Subcutaneous adipose tissue (tissue), 4 donors: ENCODE results near the gene CELF6. TPM values are rescaled to one million over a fixed set of nuclear protein-coding genes. Genes with fewer than 3 reads are reported as not detected.

Source experiments
- total RNA-seq, 4 donors: library from RNA; depleted of rRNA; stranded (reverse); fragments of >200 nt; gene quantifications; one replicate each; pipeline ENCODE4 v1.1.0, GENCODE V29; 2016
- TF ChIP-seq, protein P1 (sequence below): fragments of 450-650 bp; IDR thresholded peaks from one replicate; pipeline ENCODE4 v1.5.1; 2016; ENCODE audit warnings: low read depth, mild to moderate bottlenecking, control low read depth, antibody characterized with exemption, moderate library complexity

CELF6 gene
- total RNA-seq, 4 donors from 2014 or later, result 0.49 to 3.2 (median 2.2) TPM

DNA sequence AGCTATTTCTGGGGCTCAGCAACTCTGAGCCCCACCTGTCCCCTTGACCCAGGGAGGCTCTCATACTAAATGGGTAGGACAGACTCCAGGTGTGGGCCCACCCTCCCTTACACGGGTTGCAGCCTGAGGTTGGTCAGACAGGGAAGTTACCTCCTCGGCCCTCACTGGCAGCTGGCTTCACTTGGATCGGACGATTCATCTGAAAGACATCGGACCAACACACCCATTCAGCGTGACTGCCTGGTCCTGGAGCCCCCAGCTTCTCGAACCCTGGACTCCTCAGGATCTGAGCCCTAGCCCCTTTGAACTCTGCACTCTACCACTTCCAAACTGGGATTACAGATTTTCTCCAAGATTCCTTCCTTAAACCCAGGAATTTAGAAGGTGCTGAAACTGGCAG is 15.4 kb downstream of the CELF6 start:
- TF ChIP-seq, protein P1, sequence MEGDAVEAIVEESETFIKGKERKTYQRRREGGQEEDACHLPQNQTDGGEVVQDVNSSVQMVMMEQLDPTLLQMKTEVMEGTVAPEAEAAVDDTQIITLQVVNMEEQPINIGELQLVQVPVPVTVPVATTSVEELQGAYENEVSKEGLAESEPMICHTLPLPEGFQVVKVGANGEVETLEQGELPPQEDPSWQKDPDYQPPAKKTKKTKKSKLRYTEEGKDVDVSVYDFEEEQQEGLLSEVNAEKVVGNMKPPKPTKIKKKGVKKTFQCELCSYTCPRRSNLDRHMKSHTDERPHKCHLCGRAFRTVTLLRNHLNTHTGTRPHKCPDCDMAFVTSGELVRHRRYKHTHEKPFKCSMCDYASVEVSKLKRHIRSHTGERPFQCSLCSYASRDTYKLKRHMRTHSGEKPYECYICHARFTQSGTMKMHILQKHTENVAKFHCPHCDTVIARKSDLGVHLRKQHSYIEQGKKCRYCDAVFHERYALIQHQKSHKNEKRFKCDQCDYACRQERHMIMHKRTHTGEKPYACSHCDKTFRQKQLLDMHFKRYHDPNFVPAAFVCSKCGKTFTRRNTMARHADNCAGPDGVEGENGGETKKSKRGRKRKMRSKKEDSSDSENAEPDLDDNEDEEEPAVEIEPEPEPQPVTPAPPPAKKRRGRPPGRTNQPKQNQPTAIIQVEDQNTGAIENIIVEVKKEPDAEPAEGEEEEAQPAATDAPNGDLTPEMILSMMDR, result no peak

DNA sequence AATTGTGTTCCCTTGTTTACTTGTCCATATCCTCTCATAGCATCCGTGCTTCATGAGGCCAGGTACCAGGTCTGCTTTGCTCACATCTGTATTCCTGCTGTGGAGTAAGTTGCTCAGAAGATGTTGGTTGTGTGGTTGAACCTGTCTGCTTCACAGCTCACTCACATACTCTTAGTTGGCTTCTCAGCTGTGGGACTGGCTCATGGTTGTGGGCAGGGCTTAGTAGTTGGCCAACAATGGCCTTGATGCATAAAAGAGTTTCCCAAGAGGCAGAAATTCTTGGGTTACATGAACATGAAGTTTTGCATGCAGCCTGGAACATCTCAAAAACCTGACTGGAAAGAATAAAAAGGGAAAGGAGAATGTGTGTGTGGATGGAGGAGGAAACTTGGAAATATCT is 17.0 kb downstream of the CELF6 start:
- TF ChIP-seq, protein P1, result no peak

DNA sequence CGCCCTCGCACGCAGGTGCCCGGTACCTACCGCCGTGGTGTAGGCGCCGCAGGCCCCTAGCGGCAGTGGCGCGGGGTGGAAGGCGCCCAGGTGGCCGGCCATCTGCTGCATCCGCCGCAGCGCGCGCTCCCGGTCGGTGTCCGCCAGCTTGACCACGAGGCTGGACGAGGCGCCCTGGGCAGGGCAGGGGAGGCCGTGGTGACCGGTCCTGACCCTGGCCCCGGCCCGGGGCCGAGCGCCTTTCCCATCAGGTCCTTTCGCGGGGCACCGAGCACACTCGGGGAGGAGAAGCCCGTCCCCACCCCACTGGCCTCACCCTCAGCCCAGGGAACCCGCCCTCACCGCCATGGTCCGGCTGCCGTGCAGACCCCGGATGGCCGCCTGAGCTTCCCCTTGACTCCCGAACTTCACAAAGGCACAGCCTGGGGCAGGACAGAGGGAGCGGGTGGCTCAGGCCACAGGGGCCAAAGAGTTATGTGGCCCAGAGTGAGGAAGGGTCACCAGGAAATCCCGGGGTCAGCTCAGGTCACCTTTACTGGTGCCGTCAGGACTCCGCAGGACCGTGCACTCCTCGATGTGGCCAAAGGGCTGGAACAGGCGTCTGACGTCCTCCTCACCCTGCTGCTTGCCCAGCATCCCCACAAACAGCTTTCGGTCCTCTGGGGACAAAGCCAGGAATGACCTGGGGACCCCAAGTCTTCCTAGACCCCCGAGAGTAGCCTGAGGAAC is 30.2 kb downstream of the CELF6 start:
- TF ChIP-seq, protein P1, result no peak

DNA sequence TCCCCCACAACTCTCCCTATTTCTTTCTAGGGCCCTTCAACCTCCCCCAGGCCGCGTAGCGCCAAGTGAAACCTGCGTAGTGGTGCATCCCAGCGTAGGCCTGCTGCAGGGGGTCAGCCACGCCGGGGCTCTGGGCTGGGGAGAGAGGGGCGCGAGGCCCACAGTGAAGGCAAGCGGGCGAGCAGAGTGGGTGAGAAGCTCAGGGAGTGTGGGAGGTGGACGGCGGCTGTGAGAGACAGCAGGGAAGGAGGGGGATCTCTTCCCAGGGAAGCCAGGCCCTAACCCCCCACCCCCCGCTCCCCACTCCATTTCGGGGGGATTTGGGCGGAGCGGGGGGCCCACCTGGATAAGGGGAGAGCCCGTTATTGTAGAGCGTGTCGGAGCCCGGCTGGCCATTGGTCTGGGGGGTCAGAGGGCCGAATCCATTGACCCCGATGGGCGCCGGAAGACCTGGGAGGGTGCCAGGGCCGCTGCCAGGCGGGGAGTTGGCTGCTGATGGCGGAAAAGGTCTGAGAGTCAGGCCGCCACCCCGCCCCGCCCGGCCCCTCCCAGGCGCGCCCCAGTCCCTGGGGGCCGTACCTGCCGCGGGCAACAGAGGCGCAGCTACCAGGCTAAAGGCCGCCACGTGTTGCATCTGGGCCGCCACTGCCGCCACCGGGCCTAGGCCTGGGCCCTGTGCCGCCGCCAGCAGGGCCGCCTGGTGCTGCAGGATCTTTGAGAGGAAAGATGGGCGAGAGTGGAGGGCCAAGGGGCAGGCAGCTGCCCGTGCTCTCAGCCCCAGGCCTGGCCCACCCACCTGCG is 31.0 kb downstream of the CELF6 start:
- TF ChIP-seq, protein P1, result no peak

DNA sequence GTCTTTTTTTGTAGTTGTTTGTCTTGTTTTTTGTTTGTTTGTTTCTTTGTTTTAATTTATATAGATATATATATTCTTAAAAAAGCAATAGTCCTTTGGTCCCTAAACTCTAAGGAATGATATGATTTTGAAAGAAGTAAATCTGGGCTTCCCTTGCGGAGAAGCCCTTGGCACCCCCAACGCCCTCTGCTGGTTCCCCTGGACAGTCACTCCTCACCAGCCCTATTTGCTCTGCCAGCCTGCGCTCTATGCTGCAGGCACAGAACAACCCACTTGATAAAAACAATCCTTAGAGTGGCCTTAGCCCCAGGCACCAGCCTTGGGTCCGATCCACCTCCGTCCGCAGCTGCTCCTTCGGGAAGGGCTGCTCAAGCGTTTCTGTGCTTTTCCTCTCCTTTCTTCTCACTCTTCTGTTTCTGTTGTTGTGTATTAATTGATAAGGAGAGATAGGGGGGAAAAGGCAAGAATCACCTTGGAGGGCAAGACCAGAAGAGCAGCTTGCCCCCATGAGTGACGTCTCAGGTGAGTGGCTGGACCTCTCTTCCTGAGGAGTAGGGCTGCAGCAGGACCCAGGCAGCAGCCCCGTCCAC is 33.9 kb downstream of the CELF6 start:
- TF ChIP-seq, protein P1, result no peak

DNA sequence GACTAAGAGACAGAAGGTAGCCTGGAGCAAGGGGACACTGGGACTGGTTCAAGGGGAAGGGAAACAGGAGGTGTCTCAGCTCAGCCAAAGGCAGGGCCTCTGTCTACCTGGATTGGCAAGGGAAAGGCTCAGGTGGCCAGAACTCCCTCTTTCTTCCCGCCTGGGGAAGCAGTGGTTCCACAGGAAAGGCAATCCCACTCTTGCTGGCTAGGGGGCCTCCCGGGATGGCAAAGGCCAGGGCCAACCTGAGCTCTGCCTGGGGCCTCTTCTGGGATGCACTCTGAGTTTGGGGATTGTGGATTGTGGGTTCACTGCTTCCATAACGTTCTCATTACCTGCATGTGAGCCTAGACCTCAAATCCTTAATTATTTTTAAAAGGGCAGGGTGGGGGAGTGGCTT is 34.6 kb downstream of the CELF6 start:
- TF ChIP-seq, protein P1, result no peak

DNA sequence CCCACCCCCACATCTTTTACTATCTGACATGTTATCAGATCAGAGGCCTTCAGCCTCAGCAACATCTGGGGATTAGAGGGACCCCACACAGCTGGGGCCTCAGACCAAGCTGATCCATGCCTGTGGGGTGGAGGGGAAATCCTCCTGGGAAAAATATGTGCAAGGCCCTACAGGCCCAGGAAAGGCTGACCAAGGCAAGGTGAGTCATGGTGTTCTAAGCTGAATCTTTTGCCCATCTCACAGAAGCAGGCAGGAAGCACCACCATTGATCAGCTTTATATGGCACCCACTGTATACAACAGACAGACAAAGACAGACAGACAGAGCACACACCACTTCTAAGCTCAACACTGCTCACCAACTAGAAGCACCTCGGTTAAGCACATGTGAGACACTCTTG is 35.2 kb downstream of the CELF6 start:
- TF ChIP-seq, protein P1, result no peak
